ENCODE data around the gene THOC3.
"Not testable (repeated sequence)": the region's sequence is repeated elsewhere in the genome, so short reads cannot be mapped to it uniquely, and the experiment has no call there.

Gene THOC3

DNA sequence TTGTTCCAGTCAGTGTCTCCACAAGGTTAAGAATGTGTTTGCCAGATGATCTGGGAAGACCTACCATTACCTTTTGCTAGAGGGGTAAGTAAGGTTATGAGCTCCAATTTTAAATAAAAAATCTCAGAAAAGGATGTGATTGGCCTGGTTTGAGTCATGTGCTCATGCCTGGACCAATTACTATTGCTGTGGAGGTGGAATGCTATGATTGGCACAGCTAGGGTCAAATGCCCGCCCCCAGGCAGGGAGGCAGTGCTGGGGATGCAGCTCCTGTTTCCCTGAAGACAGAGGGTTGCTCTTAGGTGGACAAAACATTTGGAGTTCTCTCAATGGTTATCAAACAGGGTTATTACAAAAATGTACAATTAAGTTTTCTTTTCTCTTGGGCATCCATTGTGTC, 29.6 kb downstream of the THOC3 start:
- not testable (repeated sequence) for DNase-seq (ENCODE audit: low spot score)

DNA sequence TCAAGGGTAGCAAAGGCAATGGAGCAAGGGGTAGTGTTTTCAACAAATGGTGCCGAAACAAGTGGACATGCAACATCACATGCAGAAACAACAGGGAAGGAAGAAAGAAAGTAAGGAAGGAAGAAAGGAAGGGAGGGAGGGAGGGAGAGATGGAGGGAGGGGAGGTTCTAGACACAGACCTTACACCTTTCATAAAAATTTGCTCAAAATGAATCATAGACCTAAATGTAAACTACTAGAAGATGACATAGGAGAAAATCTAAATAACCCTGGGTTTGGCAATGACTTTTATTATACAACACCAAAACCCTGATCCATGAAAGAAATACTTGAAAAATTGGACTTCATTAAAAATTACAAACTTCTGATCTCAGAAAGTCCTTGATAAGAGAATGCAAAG, 39.4 kb downstream of the THOC3 start:
- DNase-seq (ENCODE audit: low spot score), result not testable (repeated sequence)

DNA sequence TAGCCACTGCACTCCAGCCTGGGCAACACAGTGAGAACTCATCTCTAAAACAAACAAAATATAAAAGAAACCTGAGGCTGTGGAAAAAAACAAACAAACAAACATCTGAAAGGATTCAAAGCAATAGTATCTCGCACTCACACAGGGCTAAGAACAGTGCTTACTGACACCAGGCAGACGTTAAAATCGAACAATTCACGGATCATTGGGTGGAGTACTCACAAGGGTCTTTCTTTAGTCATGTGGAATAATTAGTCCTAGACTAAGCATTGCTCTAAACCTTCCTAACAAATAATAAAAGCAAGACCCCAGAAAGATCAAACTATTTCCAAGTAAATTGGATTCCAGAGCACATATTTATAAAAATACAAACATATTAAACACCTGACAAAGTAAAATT, 43.0 kb downstream of the THOC3 start:
- not testable (repeated sequence) for DNase-seq (ENCODE audit: low spot score)

DNA sequence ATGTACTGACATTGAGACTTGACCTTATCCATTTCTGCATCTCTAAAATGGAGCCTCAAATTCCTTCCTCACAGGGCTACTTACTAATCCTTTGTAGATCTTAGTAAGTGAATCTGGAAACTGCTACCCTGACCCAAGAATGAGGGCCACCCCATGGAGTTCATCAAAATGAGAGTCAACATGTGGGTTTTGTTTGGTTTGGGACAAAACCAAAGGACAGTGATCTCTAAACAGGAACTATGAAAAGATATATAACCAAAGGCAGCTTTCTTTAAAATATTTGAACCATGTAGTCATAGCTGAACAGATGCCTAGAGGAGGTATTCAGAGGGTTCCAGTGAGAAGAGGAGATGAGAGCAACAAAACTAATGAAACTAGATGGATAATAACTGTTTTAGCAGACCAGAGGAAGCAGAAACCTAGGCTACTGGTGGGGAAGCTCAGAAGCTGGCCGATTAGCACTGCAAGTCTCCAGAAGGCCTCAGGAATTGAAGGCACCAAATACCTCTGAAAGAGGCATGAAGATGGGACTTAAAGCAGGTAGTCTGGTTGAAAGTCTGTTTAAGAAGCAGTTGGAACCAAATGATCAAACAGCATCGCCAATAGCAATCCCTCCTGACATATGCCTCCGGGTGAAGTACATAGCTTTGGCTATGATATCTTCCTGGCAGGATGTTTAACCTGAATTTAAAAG, 45.8 kb downstream of the THOC3 start:
- DNase-seq (ENCODE audit: low spot score), result no peak

DNA sequence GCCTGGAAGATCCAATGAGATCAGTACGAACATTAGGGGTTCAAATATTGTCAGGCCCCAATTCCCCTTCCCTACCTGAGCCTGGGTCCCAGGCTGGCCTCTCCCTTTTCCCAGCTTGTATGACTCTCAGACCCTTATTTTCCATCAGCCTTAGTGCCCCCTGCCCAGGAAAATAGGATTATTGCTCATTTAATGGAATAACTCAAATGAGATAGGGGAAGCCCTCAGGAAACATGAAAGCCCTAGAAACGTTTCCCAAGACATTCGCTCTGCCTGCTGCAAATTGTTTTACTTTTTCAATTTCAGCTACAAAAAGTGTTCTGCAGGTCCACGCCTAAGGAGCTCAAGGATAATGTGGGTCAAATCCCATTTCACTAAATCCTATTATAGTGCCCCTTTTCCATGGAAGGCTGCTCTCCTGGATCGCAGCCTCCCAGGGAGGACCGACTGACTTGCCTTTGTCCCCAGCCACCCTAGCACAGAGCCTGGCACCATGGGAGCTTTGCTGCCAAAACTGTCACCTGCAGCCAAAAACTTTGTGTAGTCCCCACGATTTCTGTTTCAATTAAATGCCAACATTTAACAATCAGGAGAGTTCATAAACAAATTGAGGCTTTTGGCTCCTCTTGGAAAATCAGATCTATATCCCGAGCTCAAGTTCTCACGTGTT, 46.9 kb downstream of the THOC3 start:
- no peak for DNase-seq (ENCODE audit: low spot score)

GRCh38 chr5:175920231-175920811, 47.8 kb downstream of the THOC3 start:
- no peak for DNase-seq (ENCODE audit: low spot score)

DNA sequence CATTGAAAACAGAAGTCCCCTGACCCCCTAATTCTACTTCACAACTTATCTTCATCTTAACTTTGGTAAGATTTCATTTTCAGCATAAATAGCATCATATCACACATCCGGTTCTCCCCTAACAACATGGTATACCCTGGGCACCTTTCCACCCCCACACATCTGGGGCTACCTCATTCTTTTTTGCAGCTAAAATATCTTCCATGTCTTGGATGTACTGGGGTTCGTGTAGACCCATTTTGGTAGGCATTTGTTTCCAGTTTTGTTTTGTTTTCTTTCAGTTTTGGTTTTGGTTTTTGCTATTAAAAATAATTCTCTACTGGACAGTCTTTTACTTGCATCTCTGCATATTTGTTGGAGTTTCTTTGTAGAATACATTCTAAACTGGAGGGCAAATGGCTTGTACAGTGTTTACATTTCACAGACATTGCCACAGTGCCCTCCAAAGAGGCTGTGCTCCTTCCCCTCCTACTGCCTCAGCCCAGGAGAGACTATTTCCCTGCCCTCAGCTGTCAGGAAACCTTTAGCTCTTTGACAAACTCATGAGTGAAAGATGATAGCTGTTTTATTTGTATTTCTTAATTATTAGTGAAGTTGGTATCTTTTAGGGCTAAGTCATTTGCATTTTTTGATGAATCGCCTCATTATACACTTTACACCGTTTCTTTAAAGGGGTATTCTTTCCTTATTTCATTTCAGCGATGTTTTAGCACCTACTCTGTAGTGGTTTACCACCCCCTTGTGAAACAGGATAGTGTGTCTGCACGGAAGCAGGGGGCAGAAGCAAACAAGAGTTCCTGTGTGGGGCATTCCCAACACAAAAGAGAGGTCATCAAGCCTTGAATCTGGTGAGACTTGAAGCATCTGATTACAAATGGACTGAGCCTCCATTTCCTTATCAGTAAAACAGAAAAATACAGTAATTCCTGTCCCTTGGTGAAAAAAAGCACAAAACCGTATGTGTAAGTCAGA, 52.8 kb downstream of the THOC3 start:
- DNase-seq (ENCODE audit: low spot score), result peak; percentile 28

- not testable (repeated sequence) for DNase-seq (ENCODE audit: low spot score)
These were observed 54.1 kb downstream of the THOC3 start for GRCh38 chr5:175913835-175914672.

- DNase-seq (ENCODE audit: low spot score), result not testable (repeated sequence)
These were observed 58.0 kb downstream of the THOC3 start for GRCh38 chr5:175910072-175910471.

Measured in activated CD4-positive, alpha-beta T cell treated with anti-CD3 and anti-CD28 coated beads, Interleukin-2, Interleukin-4, amounts not matched to agents 100 ng/mL and 50 ng/mL, durations not matched to agents 16 hours and 8 hours (primary cell).